Hematopoietic multipotent progenitor cell treated with erythropoietin and hydrocortisone succinate and interleukin-3 and kit ligand, for 8 days (in vitro differentiated cells): Measurements from ENCODE around the gene EEF2.
"Not testable (repeated sequence)": the region's sequence is repeated elsewhere in the genome, so short reads cannot be mapped to it uniquely, and the experiment has no call there.

Experiments used
- DNase-seq: peaks from one replicate; pipeline ENCODE4 v3.0.0-alpha.2; 2015

EEF2 gene

GRCh38 chr19:3968556-3969434 is 16.5 kb downstream of the EEF2 start:
- DNase-seq, result peak; percentile 23

- not testable (repeated sequence) for DNase-seq
These were observed 17.3 kb downstream of the EEF2 start for GRCh38 chr19:3967983-3968382.

GRCh38 chr19:3966051-3967017 is 18.9 kb downstream of the EEF2 start:
- DNase-seq, result no peak

GRCh38 chr19:3964256-3965194 is 20.7 kb downstream of the EEF2 start:
- no peak for DNase-seq

- DNase-seq, result no peak
These were observed 21.6 kb downstream of the EEF2 start for GRCh38 chr19:3963458-3964255.

- no peak for DNase-seq
These were observed 24.3 kb downstream of the EEF2 start for GRCh38 chr19:3961007-3961406.

- no peak for DNase-seq
These were observed 25.5 kb downstream of the EEF2 start for GRCh38 chr19:3959766-3960131.

GRCh38 chr19:3958836-3959765 is 26.2 kb downstream of the EEF2 start:
- no peak for DNase-seq

GRCh38 chr19:3955688-3956087 is 29.6 kb downstream of the EEF2 start:
- no peak for DNase-seq

- not testable (repeated sequence) for DNase-seq
These were observed 30.0 kb downstream of the EEF2 start for GRCh38 chr19:3955276-3955675.

GRCh38 chr19:3954107-3954506 is 31.2 kb downstream of the EEF2 start:
- DNase-seq, result no peak

GRCh38 chr19:3952755-3953276 is 32.4 kb downstream of the EEF2 start:
- not testable (repeated sequence) for DNase-seq

GRCh38 chr19:3950871-3951861 is 34.1 kb downstream of the EEF2 start:
- peak; percentile 91 for DNase-seq

- DNase-seq, result peak; percentile 29
These were observed 35.0 kb downstream of the EEF2 start for GRCh38 chr19:3949997-3950859.

- DNase-seq, result no peak
These were observed 36.0 kb downstream of the EEF2 start for GRCh38 chr19:3949294-3949693.

- not testable (repeated sequence) for DNase-seq
These were observed 37.8 kb downstream of the EEF2 start for GRCh38 chr19:3947316-3947933.

GRCh38 chr19:3945838-3946237 is 39.4 kb downstream of the EEF2 start:
- no peak for DNase-seq
